CD14-positive monocyte (primary cell): ENCODE data around the gene CFTR. TPM values are rescaled to one million over a fixed set of nuclear protein-coding genes. Genes with fewer than 3 reads are reported as not detected.

Experiments used
- DNase-seq, 3 donors: peaks; one replicate each; pipeline ENCODE4 v3.0.0-alpha.2; 2011 to 2022
- H2AFZ ChIP-seq: 2 replicates; pipeline ENCODE4 v1.6.0; 2012; ENCODE audit warnings: mild to moderate bottlenecking, low read depth, low read length, inconsistent platforms; ENCODE audit not compliant: insufficient read depth, poor library complexity, severe bottlenecking
- H3K27ac ChIP-seq, 2 donors: 1 replicate in 1 of 2; 2 replicates in 1 of 2; pipeline ENCODE4 v1.5.1; 2012 to 2013; ENCODE audit warnings: low read length in 2 of 2, control low read depth in 1 of 2, inconsistent platforms in 1 of 2, low read depth in 1 of 2, mild to moderate bottlenecking in 1 of 2
- H3K27me3 ChIP-seq, 2 donors: one replicate each; pipeline versions ENCODE4 v1.6.0 to v1.6.1; 2011 to 2013; ENCODE audit warnings: low read length in 2 of 2; ENCODE audit not compliant: control insufficient read depth in 2 of 2, insufficient read depth in 2 of 2
- H3K36me3 ChIP-seq, 2 donors: replicated peaks in 1 of 2; 1 replicate in 1 of 2; 2 replicates in 1 of 2; pipeline versions ENCODE4 v1.5.1 to v1.6.1; 2012 to 2013; ENCODE audit warnings: low read length in 2 of 2, control low read depth in 1 of 2, inconsistent platforms in 1 of 2, mild to moderate bottlenecking in 1 of 2; ENCODE audit not compliant: insufficient read depth in 2 of 2, control insufficient read depth in 1 of 2
- H3K4me1 ChIP-seq, 2 donors: 1 replicate in 1 of 2; 2 replicates in 1 of 2; pipeline versions ENCODE4 v1.5.1 to v1.6.1; 2012 to 2013; ENCODE audit warnings: low read length in 2 of 2, control low read depth in 1 of 2, inconsistent platforms in 1 of 2, mild to moderate bottlenecking in 1 of 2, moderate library complexity in 1 of 2; ENCODE audit not compliant: insufficient read depth in 2 of 2, control insufficient read depth in 1 of 2
- H3K4me2 ChIP-seq: replicated peaks from 2 replicates; pipeline ENCODE3; 2012; ENCODE audit warnings: low read length, moderate library complexity, mild to moderate bottlenecking; ENCODE audit not compliant: poor library complexity, severe bottlenecking; ENCODE audit errors: extremely low read depth
- H3K4me3 ChIP-seq, 3 experiments: fragments of 200-600 bp in 1 of 3; sonication (generic) in 1 of 3; replicated peaks in 1 of 3; 1 replicate in 2 of 3; 2 replicates in 1 of 3; pipeline ENCODE4 v1.5.1; 2011 to 2013; ENCODE audit warnings: low read length in 3 of 3, mild to moderate bottlenecking in 3 of 3, control low read depth in 2 of 3, low read depth in 2 of 3, inconsistent platforms in 1 of 3, moderate library complexity in 1 of 3
- H3K79me2 ChIP-seq: 2 replicates; pipeline ENCODE4 v1.6.0; 2012; ENCODE audit warnings: mild to moderate bottlenecking, control low read depth, inconsistent platforms, low read length, moderate library complexity; ENCODE audit not compliant: insufficient read depth
- H3K9ac ChIP-seq: 2 replicates; pipeline ENCODE4 v1.6.0; 2017; ENCODE audit warnings: low read length, mild to moderate bottlenecking; ENCODE audit not compliant: insufficient read depth, poor library complexity, severe bottlenecking
- H3K9me3 ChIP-seq, 2 donors: replicated peaks in 1 of 2; 1 replicate in 1 of 2; 2 replicates in 1 of 2; pipeline versions ENCODE4 v1.5.1 to v1.6.1; 2012 to 2013; ENCODE audit warnings: low read length in 2 of 2, control low read depth in 1 of 2; ENCODE audit not compliant: control insufficient read depth in 1 of 2, insufficient read depth in 1 of 2
- H4K20me1 ChIP-seq: 2 replicates; pipeline ENCODE4 v1.6.0; 2012; ENCODE audit warnings: mild to moderate bottlenecking, low read length, control low read depth, moderate library complexity; ENCODE audit not compliant: insufficient read depth
- H3K27ac Mint-ChIP-seq, 7 donors: one replicate each; pipeline ENCODE4 v1.8.0; 2020; ENCODE audit warnings: mild to moderate bottlenecking in 7 of 7, mixed read lengths in 7 of 7, moderate library complexity in 6 of 7, inconsistent platforms in 2 of 7
- H3K27me3 Mint-ChIP-seq, 3 donors: one replicate each; pipeline ENCODE4 v1.8.0; 2021 to 2022; ENCODE audit warnings: low read depth in 3 of 3, mild to moderate bottlenecking in 3 of 3, mixed read lengths in 3 of 3, moderate library complexity in 3 of 3, inconsistent platforms in 1 of 3
- H3K36me3 Mint-ChIP-seq, 2 donors: one replicate each; pipeline ENCODE4 v1.8.0; 2020; ENCODE audit warnings: mixed read lengths in 2 of 2, inconsistent platforms in 1 of 2, mild to moderate bottlenecking in 1 of 2
- H3K4me1 Mint-ChIP-seq: one replicate; pipeline ENCODE4 v1.8.0; 2020; ENCODE audit warnings: mild to moderate bottlenecking, mixed read lengths
- H3K4me3 Mint-ChIP-seq, 2 donors: one replicate each; pipeline ENCODE4 v1.8.0; 2020; ENCODE audit warnings: mild to moderate bottlenecking in 2 of 2, mixed read lengths in 2 of 2, moderate library complexity in 1 of 2
- H3K9me3 Mint-ChIP-seq, 7 donors: one replicate each; pipeline ENCODE4 v1.8.0; 2020 to 2022; ENCODE audit warnings: mixed read lengths in 7 of 7, mild to moderate bottlenecking in 6 of 7, moderate library complexity in 6 of 7, inconsistent platforms in 2 of 7
- WGBS: methylation state at CpG from one replicate; pipeline ENCODE4 v1.1.5; 2013; ENCODE audit warnings: missing lambda C conversion rate; ENCODE audit not compliant: insufficient coverage; 5-methylcytosine and 5-hydroxymethylcytosine counted together
- intact Hi-C, 2 donors: fragments of 100-400 bp; cut with micrococcal nuclease; formaldehyde crosslinking; loops; one replicate each; pipeline versions ENCODE4 v1.15.0 to v1.15.1; 2023
- polyA plus RNA-seq, 3 donors: library from polyadenylated mRNA; depleted of rRNA in 1 of 3; unstranded in 2 of 3; stranded (reverse) in 1 of 3; fragments of 300-500 nt in 2 of 3; fragments of >200 nt in 1 of 3; fragmentation: Illumina TruSeq in 2 of 3; gene quantifications; 1 replicate in 2 of 3; 2 replicates in 1 of 3; pipeline ENCODE4 v1.2.3, GENCODE V29; 2012 to 2021
- TF ChIP-seq, protein P1 (sequence below): fragments of 200-600 bp; IDR thresholded peaks from one replicate; pipeline ENCODE4 v1.8.0; 2022; ENCODE audit warnings: antibody characterized with exemption, mild to moderate bottlenecking

Gene CFTR
- polyA plus RNA-seq, 3 donors: not detected

DNA sequence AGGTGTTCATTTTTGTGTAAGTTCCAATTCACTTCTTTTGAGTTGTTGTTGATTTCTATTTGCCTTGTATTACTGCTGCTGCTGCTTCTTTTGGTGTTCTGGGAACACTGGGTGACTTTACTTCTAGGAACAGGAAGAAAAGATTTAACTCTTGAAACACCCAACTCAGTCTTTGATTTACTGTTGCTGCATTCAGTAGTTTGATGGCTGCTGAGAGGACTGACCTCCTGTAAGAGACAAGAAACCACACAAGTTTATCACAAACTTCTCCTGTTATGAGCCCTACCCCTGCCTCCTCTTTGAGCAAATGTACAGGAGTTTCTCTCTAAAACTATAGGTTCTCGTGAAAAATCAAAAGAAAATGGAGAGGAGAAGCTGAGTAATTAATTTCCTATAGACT lies 231.7 kb downstream of the CFTR start:
- H3K9me3 Mint-ChIP-seq: peaks cover 0 to 1% (median 0%) of the 10 kb centered on the region in 7 donors
- H3K4me1 Mint-ChIP-seq: no peaks in the 10 kb centered on the region

DNA sequence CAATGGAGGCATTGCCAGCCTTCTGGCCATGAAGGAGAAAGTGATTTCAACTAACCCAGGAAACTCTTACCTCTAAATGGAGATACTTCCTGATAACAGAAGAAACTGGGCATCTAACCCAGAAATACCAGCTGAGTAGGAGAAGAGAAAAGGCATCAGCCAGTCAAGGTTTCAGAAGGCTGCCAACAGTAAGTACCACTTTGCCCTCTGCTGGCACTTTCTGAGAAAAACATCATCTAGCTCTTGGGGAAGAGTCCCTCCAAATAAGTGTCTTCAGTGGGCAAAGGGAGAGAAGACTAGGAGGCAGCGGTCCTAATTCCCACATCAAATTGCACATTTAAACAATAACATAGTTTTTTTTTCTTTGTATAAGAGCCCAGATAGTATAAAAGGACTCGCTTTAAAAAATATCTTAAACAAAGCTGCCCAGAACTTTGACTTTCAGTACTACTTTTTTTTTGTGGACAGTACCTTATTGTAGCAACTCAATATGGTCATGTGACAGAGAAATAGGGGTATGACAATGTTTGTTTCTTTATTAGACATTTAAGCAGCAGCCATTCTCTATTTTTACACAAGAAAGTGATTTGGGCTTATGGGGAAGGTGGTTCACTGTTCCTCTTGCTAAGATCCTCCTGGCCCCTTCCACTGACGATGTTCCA lies 236.1 kb downstream of the CFTR start:
- Histone ChIP-seq H2AFZ (no peak overlapping the region), H3K4me2 (no peak overlapping the region)
- no peak overlapping the region for H3K27ac Mint-ChIP-seq

More for the DNA sequence above, 231.7 kb downstream of the CFTR start:
- Mint-ChIP-seq H3K27ac (no peak overlapping the region), H3K36me3 (no peaks in the 10 kb centered on the region), H3K27me3 (no peaks in the 10 kb centered on the region), H3K4me3 (no peak overlapping the region)
- no peak overlapping the region for H3K4me2 ChIP-seq
- TF ChIP-seq, protein P1, sequence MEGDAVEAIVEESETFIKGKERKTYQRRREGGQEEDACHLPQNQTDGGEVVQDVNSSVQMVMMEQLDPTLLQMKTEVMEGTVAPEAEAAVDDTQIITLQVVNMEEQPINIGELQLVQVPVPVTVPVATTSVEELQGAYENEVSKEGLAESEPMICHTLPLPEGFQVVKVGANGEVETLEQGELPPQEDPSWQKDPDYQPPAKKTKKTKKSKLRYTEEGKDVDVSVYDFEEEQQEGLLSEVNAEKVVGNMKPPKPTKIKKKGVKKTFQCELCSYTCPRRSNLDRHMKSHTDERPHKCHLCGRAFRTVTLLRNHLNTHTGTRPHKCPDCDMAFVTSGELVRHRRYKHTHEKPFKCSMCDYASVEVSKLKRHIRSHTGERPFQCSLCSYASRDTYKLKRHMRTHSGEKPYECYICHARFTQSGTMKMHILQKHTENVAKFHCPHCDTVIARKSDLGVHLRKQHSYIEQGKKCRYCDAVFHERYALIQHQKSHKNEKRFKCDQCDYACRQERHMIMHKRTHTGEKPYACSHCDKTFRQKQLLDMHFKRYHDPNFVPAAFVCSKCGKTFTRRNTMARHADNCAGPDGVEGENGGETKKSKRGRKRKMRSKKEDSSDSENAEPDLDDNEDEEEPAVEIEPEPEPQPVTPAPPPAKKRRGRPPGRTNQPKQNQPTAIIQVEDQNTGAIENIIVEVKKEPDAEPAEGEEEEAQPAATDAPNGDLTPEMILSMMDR: no peak
- no peak for DNase-seq
- intact Hi-C loops: no loop called here
- no peaks in the 10 kb centered on the region for H3K79me2 ChIP-seq
- no peaks in the 10 kb centered on the region for H3K36me3 ChIP-seq
- H3K4me3 ChIP-seq: no peak overlapping the region
- no peak overlapping the region for H2AFZ ChIP-seq
- no peak overlapping the region for H3K9ac ChIP-seq
- H3K4me1 ChIP-seq: no peaks in the 10 kb centered on the region
- WGBS: no CpG with 5 or more reads among the region's 1 CpG
- H4K20me1 ChIP-seq: no peaks in the 10 kb centered on the region
- no peaks in the 10 kb centered on the region for H3K9me3 ChIP-seq
- H3K27me3 ChIP-seq: no peaks in the 10 kb centered on the region
- H3K27ac ChIP-seq: no peak overlapping the region

More for the DNA sequence above, 236.1 kb downstream of the CFTR start:
- no peaks in the 10 kb centered on the region for H3K9me3 ChIP-seq
- H3K4me3 ChIP-seq: no peak overlapping the region
- H4K20me1 ChIP-seq: no peaks in the 10 kb centered on the region
- no peaks in the 10 kb centered on the region for H3K4me1 ChIP-seq
- intact Hi-C loops: no loop called here
- no peak overlapping the region for H3K4me3 Mint-ChIP-seq
- WGBS: 89% methylated on average over 1 of the region's 3 CpGs
- no peaks in the 10 kb centered on the region for H3K27me3 ChIP-seq
- peaks cover 0 to 2% (median 1%) of the 10 kb centered on the region in 3 donors for H3K27me3 Mint-ChIP-seq
- TF ChIP-seq, protein P1: peak; percentile 13
- no peaks in the 10 kb centered on the region for H3K9me3 Mint-ChIP-seq
- H3K9ac ChIP-seq: no peak overlapping the region
- peak in 1 of 3 donors; percentile 1 for DNase-seq
- H3K36me3 ChIP-seq: no peaks in the 10 kb centered on the region
- no peaks in the 10 kb centered on the region for H3K79me2 ChIP-seq
- no peaks in the 10 kb centered on the region for H3K36me3 Mint-ChIP-seq
- H3K27ac ChIP-seq: no peak overlapping the region
- no peaks in the 10 kb centered on the region for H3K4me1 Mint-ChIP-seq
